Fibroblast of mammary gland (primary cell): Measurements from ENCODE around the gene PDP2.

Experiments
- DNase-seq: peaks from one replicate; pipeline ENCODE4 v3.0.0-alpha.2; 2010; ENCODE audit warnings: low read depth
- H3K4me3 ChIP-seq: 2 replicates; pipeline ENCODE4 v1.5.1; 2011; ENCODE audit warnings: low read depth, mild to moderate bottlenecking, low read length, moderate library complexity; ENCODE audit not compliant: control insufficient read depth
- CTCF ChIP-seq: conservative IDR thresholded peaks from 2 replicates; pipeline ENCODE4 v1.5.1; 2011; ENCODE audit warnings: low read depth, low read length, inconsistent platforms; ENCODE audit not compliant: control insufficient read depth, insufficient read depth

PDP2 gene

GRCh38 chr16:66918803-66919568 lies 38.7 kb downstream of the PDP2 start, which contains the start of gene CDH16:
CDH16 (minus strand) TSS chr16:66918885; CDS start chr16:66918065, 820 bp downstream.
- no peak within 1 kb of the TSS for H3K4me3 ChIP-seq
- DNase-seq, result no peak
- no peak for TF ChIP-seq CTCF

- no peak for DNase-seq
- TF ChIP-seq CTCF, result no peak
- H3K4me3 ChIP-seq, result no peak overlapping the region
Measured at GRCh38 chr16:66919569-66920298, 39.4 kb downstream of the PDP2 start.

GRCh38 chr16:66920299-66920590 lies 39.9 kb downstream of the PDP2 start:
- TF ChIP-seq CTCF, result no peak
- DNase-seq, result no peak
- H3K4me3 ChIP-seq, result no peak overlapping the region

GRCh38 chr16:66920924-66921680 lies 40.8 kb downstream of the PDP2 start:
- H3K4me3 ChIP-seq, result no peak overlapping the region
- no peak for DNase-seq
- TF ChIP-seq CTCF, result no peak

- no peak overlapping the region for H3K4me3 ChIP-seq
- DNase-seq, result no peak
- no peak for TF ChIP-seq CTCF
Measured at GRCh38 chr16:66921729-66922450, 41.6 kb downstream of the PDP2 start.

GRCh38 chr16:66923247-66923731 lies 43.0 kb downstream of the PDP2 start:
- no peak for TF ChIP-seq CTCF
- DNase-seq, result peak; percentile 77
- H3K4me3 ChIP-seq, result no peak overlapping the region
